WI38 (cell line): ENCODE results near the gene TTLL11.
"Not testable (repeated sequence)": the region's sequence is repeated elsewhere in the genome, so short reads cannot be mapped to it uniquely, and the experiment has no call there.

Source experiments
- H3K4me3 ChIP-seq: 2 replicates; pipeline ENCODE4 v1.5.1; 2011; ENCODE audit warnings: low read depth, mild to moderate bottlenecking, control low read depth, low read length
- TF ChIP-seq, protein P1 (sequence below): IDR thresholded peaks from 2 replicates; pipeline ENCODE4 v1.5.1; 2012; ENCODE audit warnings: low read depth, mild to moderate bottlenecking, control low read depth, low read length

The TTLL11 gene

DNA sequence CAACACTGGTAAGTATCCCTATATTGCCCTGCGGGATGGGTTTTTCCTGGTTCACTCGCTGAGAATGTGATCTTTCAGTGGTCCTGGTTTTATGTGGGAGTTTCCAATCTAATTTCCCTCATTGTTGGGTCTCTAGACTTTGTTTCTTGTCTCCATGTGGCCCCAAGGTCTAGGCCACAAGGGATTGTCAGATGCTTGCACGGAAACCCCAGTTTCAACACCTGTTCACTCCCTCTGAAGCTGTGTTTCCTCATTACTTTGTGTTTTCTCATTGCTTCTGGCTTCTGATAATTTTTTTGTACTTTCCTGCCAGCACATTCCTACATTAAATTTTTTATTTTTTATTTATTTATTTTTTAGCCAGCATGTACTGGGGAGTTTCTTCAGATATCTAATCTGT, 191.5 kb downstream of the TTLL11 start:
- TF ChIP-seq, protein P1, sequence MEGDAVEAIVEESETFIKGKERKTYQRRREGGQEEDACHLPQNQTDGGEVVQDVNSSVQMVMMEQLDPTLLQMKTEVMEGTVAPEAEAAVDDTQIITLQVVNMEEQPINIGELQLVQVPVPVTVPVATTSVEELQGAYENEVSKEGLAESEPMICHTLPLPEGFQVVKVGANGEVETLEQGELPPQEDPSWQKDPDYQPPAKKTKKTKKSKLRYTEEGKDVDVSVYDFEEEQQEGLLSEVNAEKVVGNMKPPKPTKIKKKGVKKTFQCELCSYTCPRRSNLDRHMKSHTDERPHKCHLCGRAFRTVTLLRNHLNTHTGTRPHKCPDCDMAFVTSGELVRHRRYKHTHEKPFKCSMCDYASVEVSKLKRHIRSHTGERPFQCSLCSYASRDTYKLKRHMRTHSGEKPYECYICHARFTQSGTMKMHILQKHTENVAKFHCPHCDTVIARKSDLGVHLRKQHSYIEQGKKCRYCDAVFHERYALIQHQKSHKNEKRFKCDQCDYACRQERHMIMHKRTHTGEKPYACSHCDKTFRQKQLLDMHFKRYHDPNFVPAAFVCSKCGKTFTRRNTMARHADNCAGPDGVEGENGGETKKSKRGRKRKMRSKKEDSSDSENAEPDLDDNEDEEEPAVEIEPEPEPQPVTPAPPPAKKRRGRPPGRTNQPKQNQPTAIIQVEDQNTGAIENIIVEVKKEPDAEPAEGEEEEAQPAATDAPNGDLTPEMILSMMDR, result no peak
- no peak overlapping the region for H3K4me3 ChIP-seq

DNA sequence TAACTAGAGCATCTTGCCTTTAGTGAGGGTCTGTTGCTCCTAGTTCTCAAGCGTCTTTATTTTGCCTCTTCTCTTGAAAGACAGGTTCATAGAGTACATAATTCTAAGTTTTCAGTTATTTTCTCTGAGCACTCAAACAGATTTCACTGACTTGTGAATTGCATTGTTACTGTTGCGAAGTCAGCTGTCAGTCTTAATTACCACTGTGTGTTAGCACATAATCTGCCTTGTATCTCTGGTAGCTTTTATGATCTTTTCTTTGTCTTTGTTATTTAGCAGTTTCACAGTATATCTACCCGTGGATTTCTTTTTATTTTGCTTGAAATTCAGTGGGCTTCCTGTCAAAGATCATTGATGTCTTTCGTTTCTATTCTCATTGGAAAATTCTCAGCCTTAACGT, 192.9 kb downstream of the TTLL11 start:
- H3K4me3 ChIP-seq, result no peak overlapping the region
- TF ChIP-seq, protein P1, result no peak

DNA sequence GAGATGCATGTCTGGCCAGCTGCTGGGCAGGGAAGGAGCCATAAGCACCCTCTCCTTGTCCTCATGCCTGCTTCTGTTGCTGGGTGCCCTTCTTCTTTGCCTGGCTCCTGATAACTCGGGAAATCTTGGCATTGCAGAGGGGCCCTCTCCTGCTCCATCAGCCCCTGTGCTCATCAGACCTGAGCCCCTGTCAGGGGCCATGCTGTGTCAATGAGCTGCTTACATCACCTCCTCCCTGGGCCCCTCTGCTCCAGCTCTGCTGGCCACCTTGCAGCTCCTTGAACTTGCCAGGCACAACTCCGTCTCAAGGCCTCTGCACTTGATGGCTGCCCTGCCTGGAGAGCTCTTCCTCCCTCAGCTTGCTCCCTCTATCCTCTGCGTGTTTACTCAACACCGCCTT, 194.3 kb downstream of the TTLL11 start:
- TF ChIP-seq, protein P1, result no peak
- H3K4me3 ChIP-seq, result no peak overlapping the region

DNA sequence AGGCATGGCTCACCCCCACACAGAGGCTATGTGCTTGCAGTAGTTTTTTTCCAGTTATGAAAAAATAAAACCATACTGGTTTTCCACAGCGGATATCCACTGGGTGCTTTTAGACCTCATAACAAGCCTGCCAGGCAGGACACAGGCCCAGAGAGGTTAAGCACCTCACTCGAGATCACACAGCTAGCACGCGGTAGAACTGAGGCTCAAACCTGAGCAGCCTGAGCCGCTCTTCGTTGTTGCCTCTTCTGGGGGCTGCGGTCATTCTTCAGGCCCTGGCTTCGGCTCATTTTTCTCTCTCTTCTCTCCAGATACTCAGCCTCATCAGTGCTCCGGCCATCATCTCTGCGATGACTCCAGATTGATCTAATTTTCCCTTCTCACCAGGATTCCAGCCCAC, 196.0 kb downstream of the TTLL11 start:
- H3K4me3 ChIP-seq, result no peak overlapping the region
- TF ChIP-seq, protein P1, result no peak

DNA sequence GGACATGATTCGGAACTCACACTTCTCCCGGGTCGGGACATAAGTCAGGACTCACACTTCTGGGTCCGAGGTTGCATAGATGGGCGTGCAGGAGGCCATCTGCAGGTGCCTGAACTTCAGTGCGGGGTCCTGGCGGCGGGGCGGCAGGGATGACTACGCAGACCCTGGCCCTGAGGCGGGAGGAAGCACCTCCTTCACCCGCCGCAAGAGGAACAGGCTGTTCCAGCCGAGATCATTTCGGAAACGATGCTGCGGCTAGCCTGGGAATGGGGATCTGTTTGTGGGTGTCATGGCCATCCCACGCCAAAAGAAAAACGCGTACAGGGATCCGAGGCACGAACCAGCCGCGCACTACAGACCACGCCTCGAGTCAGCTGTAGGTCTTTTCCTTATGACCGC, 196.6 kb downstream of the TTLL11 start:
- TF ChIP-seq, protein P1, result no peak
- H3K4me3 ChIP-seq, result no peak overlapping the region

DNA sequence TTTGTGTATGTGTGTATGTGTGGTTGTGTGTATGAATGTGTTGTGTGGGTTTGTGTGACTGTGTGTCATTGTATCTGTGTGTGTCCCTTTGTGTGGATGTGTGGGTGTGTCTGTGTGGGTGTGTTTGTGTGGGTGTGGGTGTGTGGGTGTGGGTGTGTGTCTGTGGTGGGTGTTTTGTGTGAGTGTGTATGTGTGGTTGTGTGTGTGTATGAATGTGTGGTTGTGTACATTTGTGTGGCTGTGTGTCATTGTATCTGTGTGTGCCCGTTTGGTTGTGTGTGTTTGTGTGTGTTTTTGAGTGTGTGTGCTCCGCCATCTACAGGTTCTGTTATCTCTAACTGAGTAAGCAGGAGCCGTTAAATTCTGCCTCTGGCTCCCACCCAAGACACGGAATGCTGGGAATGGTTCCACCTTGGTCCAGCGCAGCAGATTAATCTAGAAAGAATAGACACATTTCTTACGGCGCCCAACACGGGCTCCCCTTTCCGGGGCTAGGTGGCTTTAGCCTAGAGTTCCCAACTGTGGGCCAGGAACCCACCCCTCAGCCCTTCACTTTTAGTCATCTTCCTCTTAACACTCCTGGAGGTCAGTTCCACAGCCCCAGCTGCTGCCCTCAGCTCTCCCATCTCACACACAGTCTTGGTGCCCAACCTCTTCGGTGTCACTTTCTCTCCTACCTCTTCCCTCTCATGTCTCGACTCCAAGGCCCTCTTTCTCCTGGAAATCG, 197.1 kb downstream of the TTLL11 start:
- TF ChIP-seq, protein P1, result no peak
- no peak overlapping the region for H3K4me3 ChIP-seq

DNA sequence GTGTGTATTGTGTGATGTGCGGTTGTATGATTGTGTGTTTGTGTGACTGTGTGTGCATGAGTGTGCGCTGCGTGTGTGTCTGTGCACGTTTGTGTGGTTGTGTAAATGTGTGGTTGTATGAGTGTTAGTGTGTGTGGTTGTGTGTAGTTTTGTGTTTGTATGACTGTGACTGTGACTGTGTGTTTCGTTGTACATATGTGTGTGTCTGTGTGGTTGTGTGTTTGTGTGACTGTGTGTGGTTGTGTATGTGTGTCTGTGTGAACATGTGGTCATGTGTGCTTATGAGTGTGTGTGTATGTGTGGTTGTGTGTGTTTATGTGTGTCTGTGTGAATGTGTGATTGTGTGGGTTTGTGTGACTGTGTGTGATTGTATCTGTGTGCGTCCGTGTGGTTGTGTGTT, 197.8 kb downstream of the TTLL11 start:
- H3K4me3 ChIP-seq, result no peak overlapping the region
- TF ChIP-seq, protein P1, result no peak

DNA sequence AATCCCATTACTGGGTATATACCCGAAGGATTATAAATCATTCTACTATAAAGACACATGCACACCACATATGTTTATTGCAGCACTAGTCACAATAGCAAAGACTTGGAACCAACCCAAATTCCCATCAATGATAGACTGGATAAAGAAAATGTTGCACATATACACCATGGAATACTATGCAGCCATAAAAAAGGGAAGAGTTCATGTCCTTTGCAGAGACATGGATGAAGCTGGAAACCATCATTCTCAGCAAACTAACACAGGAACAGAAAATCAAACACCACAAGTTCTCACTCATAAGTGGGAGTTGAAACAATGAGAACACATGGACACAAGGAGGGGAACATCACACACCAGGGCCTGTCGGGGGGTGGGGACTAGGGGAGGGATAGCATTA, 198.7 kb downstream of the TTLL11 start:
- not testable (repeated sequence) for H3K4me3 ChIP-seq
